Neuronal stem cell (in vitro differentiated cells): ENCODE results near the gene NAA35.

Experiments
- DNase-seq: peaks from one replicate; pipeline ENCODE4 v3.0.0-alpha.2; 2013; ENCODE audit warnings: low spot score
- H2AFZ ChIP-seq: one replicate; pipeline ENCODE4 v1.6.1; 2013; ENCODE audit warnings: mild to moderate bottlenecking, low read length, inconsistent platforms
- H2AK5ac ChIP-seq: 2 replicates; pipeline ENCODE4 v1.6.1; 2013; ENCODE audit warnings: low read depth, mild to moderate bottlenecking, inconsistent platforms, low read length, moderate library complexity, mixed read lengths
- H2BK120ac ChIP-seq: 2 replicates; pipeline ENCODE4 v1.6.1; 2013; ENCODE audit warnings: low read depth, mild to moderate bottlenecking, inconsistent platforms, low read length, moderate library complexity, mixed read lengths
- H2BK12ac ChIP-seq: one replicate; pipeline ENCODE4 v1.6.1; 2013; ENCODE audit warnings: low read length, inconsistent platforms
- H2BK15ac ChIP-seq: 2 replicates; pipeline ENCODE4 v1.6.1; 2013; ENCODE audit warnings: mild to moderate bottlenecking, low read length, inconsistent platforms, mixed read lengths
- H2BK5ac ChIP-seq: one replicate; pipeline ENCODE4 v1.6.1; 2013; ENCODE audit warnings: inconsistent platforms, mild to moderate bottlenecking, low read length, moderate library complexity
- H3K14ac ChIP-seq: one replicate; pipeline ENCODE4 v1.6.1; 2013; ENCODE audit warnings: low read length, inconsistent platforms
- H3K18ac ChIP-seq: 2 replicates; pipeline ENCODE4 v1.6.1; 2013; ENCODE audit warnings: low read length, inconsistent platforms
- H3K23ac ChIP-seq: 2 replicates; pipeline ENCODE4 v1.6.1; 2013; ENCODE audit warnings: low read depth, mild to moderate bottlenecking, mixed read lengths, low read length, inconsistent platforms; ENCODE audit not compliant: poor library complexity
- H3K27ac ChIP-seq: replicated peaks from 3 replicates; pipeline ENCODE4 v1.5.1; 2013; ENCODE audit warnings: low read length, inconsistent platforms
- H3K27me3 ChIP-seq, 3 experiments: 2 replicates each; pipeline ENCODE4 v1.6.1; 2013; ENCODE audit warnings: low read length in 3 of 3, mild to moderate bottlenecking in 2 of 3, inconsistent platforms in 1 of 3, low read depth in 1 of 3, mixed read lengths in 1 of 3, moderate library complexity in 1 of 3; ENCODE audit not compliant: control insufficient read depth in 3 of 3, insufficient read depth in 3 of 3
- H3K36me3 ChIP-seq, 2 donors: replicated peaks in 1 of 2; 2 replicates each; pipeline ENCODE4 v1.6.1; 2013; ENCODE audit warnings: low read length in 2 of 2; ENCODE audit not compliant: control insufficient read depth in 2 of 2, insufficient read depth in 2 of 2
- H3K4ac ChIP-seq: 2 replicates; pipeline ENCODE4 v1.6.1; 2013; ENCODE audit warnings: inconsistent platforms, mild to moderate bottlenecking, low read length, moderate library complexity
- H3K4me1 ChIP-seq, 2 donors: 1 replicate in 1 of 2; 2 replicates in 1 of 2; pipeline ENCODE4 v1.6.1; 2013; ENCODE audit warnings: low read length in 2 of 2, low read depth in 1 of 2; ENCODE audit not compliant: control insufficient read depth in 2 of 2, insufficient read depth in 1 of 2
- H3K4me2 ChIP-seq: one replicate; pipeline ENCODE4 v1.6.1; 2013; ENCODE audit warnings: mild to moderate bottlenecking, low read length, inconsistent platforms; ENCODE audit not compliant: insufficient read depth, poor library complexity, severe bottlenecking
- H3K4me3 ChIP-seq, 2 donors: 2 replicates each; pipeline ENCODE4 v1.5.1; 2013; ENCODE audit warnings: low read length in 2 of 2, mild to moderate bottlenecking in 2 of 2, inconsistent platforms in 1 of 2, moderate library complexity in 1 of 2
- H3K79me1 ChIP-seq: one replicate; pipeline ENCODE4 v1.6.1; 2013; ENCODE audit warnings: low read depth, mild to moderate bottlenecking, inconsistent platforms, low read length, moderate library complexity
- H3K9ac ChIP-seq: one replicate; pipeline ENCODE4 v1.6.1; 2013; ENCODE audit warnings: mild to moderate bottlenecking, low read depth, low read length, inconsistent platforms; ENCODE audit not compliant: poor library complexity
- H3K9me3 ChIP-seq, 2 donors: replicated peaks in 1 of 2; 2 replicates each; pipeline versions ENCODE3 to v1.6.1; 2013; ENCODE audit warnings: low read length in 2 of 2, mild to moderate bottlenecking in 2 of 2, inconsistent platforms in 1 of 2, low read depth in 1 of 2, mixed read lengths in 1 of 2, moderate library complexity in 1 of 2; ENCODE audit not compliant: control insufficient read depth in 2 of 2, insufficient read depth in 1 of 2
- H4K8ac ChIP-seq: one replicate; pipeline ENCODE4 v1.6.1; 2013; ENCODE audit warnings: low read depth, mild to moderate bottlenecking, inconsistent platforms, low read length, moderate library complexity
- H4K91ac ChIP-seq: one replicate; pipeline ENCODE4 v1.6.1; 2013; ENCODE audit warnings: low read length, low read depth, mild to moderate bottlenecking, inconsistent platforms; ENCODE audit not compliant: poor library complexity
- WGBS, 2 donors: extraction: QIAGEN DNeasy Blood & Tissue Kit; methylation state at CpG; one replicate each; pipeline ENCODE4 v1.1.7; 2013; ENCODE audit warnings: missing lambda C conversion rate in 2 of 2, mixed read lengths in 1 of 2; ENCODE audit not compliant: insufficient read length in 2 of 2, insufficient replicate concordance in 1 of 2; ENCODE audit errors: extremely low coverage in 2 of 2; 5-methylcytosine and 5-hydroxymethylcytosine counted together

The NAA35 gene

DNA sequence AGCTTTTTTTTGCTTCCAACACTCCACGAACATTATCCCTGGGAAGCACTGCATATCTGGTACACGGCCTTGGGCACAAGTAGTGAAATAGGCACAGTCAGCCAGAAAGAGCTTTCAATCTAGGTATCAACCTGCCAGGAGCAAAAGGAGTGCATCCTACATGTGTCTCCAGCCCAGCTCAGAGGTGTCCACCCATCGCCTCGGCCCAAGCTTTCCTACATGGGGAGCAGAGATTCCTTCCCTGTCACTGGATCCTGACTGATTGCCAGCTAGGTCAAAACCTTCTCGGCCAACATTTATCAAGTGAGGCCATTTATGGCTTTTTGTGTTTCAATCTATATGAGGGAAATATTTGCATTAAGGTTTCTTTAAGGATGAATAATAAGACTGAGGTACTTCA lies 102.6 kb downstream of the NAA35 start:
- H3K4me1 ChIP-seq = peaks cover 0 to 4% of the 10 kb centered on the region in 2 donors
- no peaks in the 10 kb centered on the region for H3K27me3 ChIP-seq
- DNase-seq = no peak
- no peak overlapping the region for H2AK5ac ChIP-seq
- no peak overlapping the region for H2AFZ ChIP-seq
- H3K14ac ChIP-seq = no peak overlapping the region
- no peak overlapping the region for H3K4me3 ChIP-seq
- no peak overlapping the region for H4K8ac ChIP-seq
- H2BK15ac ChIP-seq = no peak overlapping the region
- H3K36me3 ChIP-seq = peaks cover 19 to 82% of the 10 kb centered on the region in 2 donors
- no peak overlapping the region for H4K91ac ChIP-seq
- peaks cover 3% of the 10 kb centered on the region for H3K79me1 ChIP-seq
- no peak overlapping the region for H2BK12ac ChIP-seq
- H3K18ac ChIP-seq = no peak overlapping the region
- no peak overlapping the region for H3K9ac ChIP-seq
- H3K4me2 ChIP-seq = no peak overlapping the region
- no peak overlapping the region for H2BK120ac ChIP-seq
- H2BK5ac ChIP-seq = no peak overlapping the region
- H3K27ac ChIP-seq = no peak overlapping the region
- no peak overlapping the region for H3K23ac ChIP-seq
- H3K4ac ChIP-seq = no peak overlapping the region
- H3K9me3 ChIP-seq = peaks cover 0 to 7% of the 10 kb centered on the region in 2 donors
- no CpG with 5 or more reads among the region's 5 CpGs for WGBS, 2 donors

DNA sequence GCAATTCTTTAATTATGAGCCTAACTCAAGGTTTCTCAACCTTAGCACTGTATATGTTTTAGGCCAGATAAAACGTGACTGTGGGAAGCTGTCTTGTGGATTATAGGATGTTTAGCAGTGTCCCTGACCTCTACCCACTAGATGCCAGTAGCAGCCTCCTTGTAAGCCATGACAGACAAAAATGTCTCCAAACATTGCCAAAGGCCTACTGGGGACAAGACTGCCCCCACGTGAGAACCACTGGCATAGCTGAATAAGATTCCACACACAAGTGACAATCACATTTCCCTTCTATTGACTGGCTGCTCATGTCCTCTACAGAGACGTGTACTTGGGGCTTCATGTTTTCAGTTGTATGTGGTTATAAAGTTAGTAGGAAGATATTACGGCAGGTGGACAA lies 103.1 kb downstream of the NAA35 start:
- Histone ChIP-seq H3K4me3 (no peak overlapping the region), H2BK15ac (no peak overlapping the region), H3K9me3 (peaks cover 0 to 6% of the 10 kb centered on the region in 2 donors), H3K4me2 (no peak overlapping the region), H3K27ac (no peak overlapping the region), H3K4ac (no peak overlapping the region), H2BK5ac (no peak overlapping the region), H3K9ac (no peak overlapping the region), H3K14ac (no peak overlapping the region), H3K79me1 (peaks cover 3% of the 10 kb centered on the region), H2BK12ac (no peak overlapping the region), H4K91ac (no peak overlapping the region), H2BK120ac (no peak overlapping the region), H4K8ac (no peak overlapping the region), H3K23ac (no peak overlapping the region), H3K4me1 (peaks cover 0 to 4% of the 10 kb centered on the region in 2 donors), H3K36me3 (peaks cover 19 to 78% of the 10 kb centered on the region in 2 donors), H3K27me3 (no peaks in the 10 kb centered on the region), H2AK5ac (no peak overlapping the region), H2AFZ (no peak overlapping the region), H3K18ac (no peak overlapping the region)
- DNase-seq = no peak
- no CpG with 5 or more reads among the region's 4 CpGs for WGBS, 2 donors

DNA sequence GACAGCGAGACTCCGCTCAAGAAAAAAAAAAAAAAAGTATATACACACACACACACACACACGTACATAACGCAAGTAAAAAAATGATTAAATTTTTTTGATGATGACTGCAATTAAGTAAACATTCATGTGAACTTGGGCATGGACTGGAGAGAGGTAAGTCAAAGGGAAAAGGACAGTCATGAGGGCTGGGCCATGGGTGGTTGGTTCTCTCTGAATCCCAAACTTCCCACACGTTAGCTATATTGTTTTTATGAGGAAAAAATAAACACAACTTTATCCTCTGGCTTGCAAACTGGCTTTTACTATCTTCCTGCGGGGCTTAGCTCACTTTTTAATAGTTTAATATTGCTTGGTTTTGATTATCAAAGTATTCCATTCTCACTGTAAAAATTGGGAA lies 104.7 kb downstream of the NAA35 start:
- no peak overlapping the region for H3K27ac ChIP-seq
- H2BK15ac ChIP-seq = no peak overlapping the region
- H3K4me3 ChIP-seq = no peak overlapping the region
- no peak overlapping the region for H3K4ac ChIP-seq
- no peak overlapping the region for H3K14ac ChIP-seq
- H2BK120ac ChIP-seq = no peak overlapping the region
- H3K4me2 ChIP-seq = no peak overlapping the region
- no peaks in the 10 kb centered on the region for H3K9me3 ChIP-seq
- H2AK5ac ChIP-seq = no peak overlapping the region
- peaks cover 3% of the 10 kb centered on the region for H3K79me1 ChIP-seq
- no peak for DNase-seq
- WGBS, 2 donors = no CpG with 5 or more reads among the region's 6 CpGs
- H4K91ac ChIP-seq = no peak overlapping the region
- H3K18ac ChIP-seq = no peak overlapping the region
- peaks cover 11 to 62% of the 10 kb centered on the region in 2 donors for H3K36me3 ChIP-seq
- no peak overlapping the region for H2BK5ac ChIP-seq
- peaks cover 0 to 4% of the 10 kb centered on the region in 2 donors for H3K4me1 ChIP-seq
- no peak overlapping the region for H2AFZ ChIP-seq
- no peak overlapping the region for H2BK12ac ChIP-seq
- no peaks in the 10 kb centered on the region for H3K27me3 ChIP-seq
- no peak overlapping the region for H4K8ac ChIP-seq
- no peak overlapping the region for H3K23ac ChIP-seq
- H3K9ac ChIP-seq = no peak overlapping the region

DNA sequence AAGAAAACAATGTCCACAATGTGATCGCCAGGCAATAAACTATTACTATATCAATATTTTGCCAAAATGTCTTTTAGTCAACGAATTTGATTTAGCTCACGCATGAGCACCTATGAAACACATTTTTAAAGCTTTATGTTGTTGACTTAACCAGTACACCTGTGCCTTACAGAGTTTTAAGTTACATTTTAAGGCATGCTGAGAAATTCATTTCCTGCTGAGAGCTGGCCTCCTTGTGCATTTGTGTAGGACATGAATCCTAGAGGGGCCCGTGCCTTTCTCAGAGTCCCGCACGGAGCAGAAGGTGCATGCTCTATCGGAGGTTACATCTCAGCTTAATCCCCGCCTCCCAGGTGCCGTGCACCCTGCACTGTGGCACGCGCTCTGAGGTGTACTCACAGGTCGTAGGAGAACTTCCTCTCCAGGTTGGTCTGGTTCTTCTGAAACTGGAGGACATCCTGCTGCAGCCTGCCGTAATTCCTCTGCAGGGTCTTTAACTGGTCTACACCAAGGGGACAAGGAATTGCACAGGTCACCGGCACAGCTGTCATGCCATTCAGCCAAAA lies 105.2 kb downstream of the NAA35 start:
- no peak overlapping the region for H2AK5ac ChIP-seq
- H3K4me1 ChIP-seq = peaks cover 0 to 4% of the 10 kb centered on the region in 2 donors
- H3K4ac ChIP-seq = no peak overlapping the region
- WGBS, 2 donors = no CpG with 5 or more reads among the region's 14 CpGs
- H3K27me3 ChIP-seq = no peaks in the 10 kb centered on the region
- H3K4me2 ChIP-seq = no peak overlapping the region
- no peak overlapping the region for H3K9ac ChIP-seq
- H3K14ac ChIP-seq = no peak overlapping the region
- no peak overlapping the region for H2BK120ac ChIP-seq
- H2BK15ac ChIP-seq = no peak overlapping the region
- no peak overlapping the region for H2BK5ac ChIP-seq
- peak overlapping the region; percentile 52 for H3K23ac ChIP-seq
- H3K79me1 ChIP-seq = peaks cover 3% of the 10 kb centered on the region
- no peak overlapping the region for H4K91ac ChIP-seq
- H2BK12ac ChIP-seq = no peak overlapping the region
- H3K4me3 ChIP-seq = no peak overlapping the region
- DNase-seq = no peak
- no peak overlapping the region for H2AFZ ChIP-seq
- H3K36me3 ChIP-seq = peaks cover 9 to 57% of the 10 kb centered on the region in 2 donors
- no peak overlapping the region for H3K18ac ChIP-seq
- H3K27ac ChIP-seq = no peak overlapping the region
- H3K9me3 ChIP-seq = no peaks in the 10 kb centered on the region
- no peak overlapping the region for H4K8ac ChIP-seq
